ENCODE data around the gene FXYD1. TPM values are rescaled to one million over a fixed set of nuclear protein-coding genes. Genes with fewer than 3 reads are reported as not detected.

Gene FXYD1
- polyA plus RNA-seq, 1 of the 3 experiments (the other 2 are of a cell fraction), result 0.12 TPM

DNA sequence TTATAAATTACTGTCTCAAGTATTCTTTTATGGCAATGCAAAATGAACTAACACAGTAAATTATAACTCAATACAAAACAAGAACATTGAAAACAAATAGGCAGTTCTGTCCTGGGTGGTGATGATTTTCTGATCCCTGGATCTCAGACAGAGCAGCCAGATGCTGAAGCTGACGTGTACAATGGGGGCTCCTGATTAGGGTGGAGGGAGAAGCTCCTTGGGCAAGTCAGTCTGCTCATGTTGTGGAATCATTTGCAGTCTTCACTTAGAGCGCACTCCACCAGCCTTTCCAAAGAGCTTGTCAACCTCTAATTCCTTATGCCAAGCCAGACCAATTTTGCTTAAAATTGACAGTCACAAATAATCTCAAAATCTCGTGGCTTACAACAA is 37.6 kb downstream of the FXYD1 start:
- TF ChIP-seq GABPA (IDR thresholded peaks at IDR 0.05; ENCODE audit: low read depth), result no peak
- no peak for TF ChIP-seq FOSL2 (IDR thresholded peaks at IDR 0.05; ENCODE audit: borderline replicate concordance, low read depth)
- TF ChIP-seq FOXM1 (IDR thresholded peaks at IDR 0.05; ENCODE audit: low read depth), result no peak
- TF ChIP-seq, protein P1, sequence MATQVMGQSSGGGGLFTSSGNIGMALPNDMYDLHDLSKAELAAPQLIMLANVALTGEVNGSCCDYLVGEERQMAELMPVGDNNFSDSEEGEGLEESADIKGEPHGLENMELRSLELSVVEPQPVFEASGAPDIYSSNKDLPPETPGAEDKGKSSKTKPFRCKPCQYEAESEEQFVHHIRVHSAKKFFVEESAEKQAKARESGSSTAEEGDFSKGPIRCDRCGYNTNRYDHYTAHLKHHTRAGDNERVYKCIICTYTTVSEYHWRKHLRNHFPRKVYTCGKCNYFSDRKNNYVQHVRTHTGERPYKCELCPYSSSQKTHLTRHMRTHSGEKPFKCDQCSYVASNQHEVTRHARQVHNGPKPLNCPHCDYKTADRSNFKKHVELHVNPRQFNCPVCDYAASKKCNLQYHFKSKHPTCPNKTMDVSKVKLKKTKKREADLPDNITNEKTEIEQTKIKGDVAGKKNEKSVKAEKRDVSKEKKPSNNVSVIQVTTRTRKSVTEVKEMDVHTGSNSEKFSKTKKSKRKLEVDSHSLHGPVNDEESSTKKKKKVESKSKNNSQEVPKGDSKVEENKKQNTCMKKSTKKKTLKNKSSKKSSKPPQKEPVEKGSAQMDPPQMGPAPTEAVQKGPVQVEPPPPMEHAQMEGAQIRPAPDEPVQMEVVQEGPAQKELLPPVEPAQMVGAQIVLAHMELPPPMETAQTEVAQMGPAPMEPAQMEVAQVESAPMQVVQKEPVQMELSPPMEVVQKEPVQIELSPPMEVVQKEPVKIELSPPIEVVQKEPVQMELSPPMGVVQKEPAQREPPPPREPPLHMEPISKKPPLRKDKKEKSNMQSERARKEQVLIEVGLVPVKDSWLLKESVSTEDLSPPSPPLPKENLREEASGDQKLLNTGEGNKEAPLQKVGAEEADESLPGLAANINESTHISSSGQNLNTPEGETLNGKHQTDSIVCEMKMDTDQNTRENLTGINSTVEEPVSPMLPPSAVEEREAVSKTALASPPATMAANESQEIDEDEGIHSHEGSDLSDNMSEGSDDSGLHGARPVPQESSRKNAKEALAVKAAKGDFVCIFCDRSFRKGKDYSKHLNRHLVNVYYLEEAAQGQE (IDR thresholded peaks at IDR 0.05; ENCODE audit: low read depth, low read length), result no peak
- Histone ChIP-seq H3K9me2 (no peaks in the 10 kb centered on the region), H3K9ac (no peak overlapping the region), H4K20me1 (ENCODE audit: insufficient read depth) (no peaks in the 10 kb centered on the region), H3K36me3 (replicated peaks in 1 of 2; ENCODE audit: control insufficient read depth in 1 of 2, insufficient read depth in 2 of 2, low read length in 1 of 2) (no peaks in the 10 kb centered on the region), H3K4me1 (ENCODE audit: control insufficient read depth in 1 of 2, insufficient read depth in 2 of 2, low read depth in 1 of 2, low read length in 1 of 2) (no peaks in the 10 kb centered on the region), H3K27me3 (ENCODE audit: insufficient read depth) (peaks cover 23% of the 10 kb centered on the region; the same call in 1 of the 2 replicates), H3K79me2 (ENCODE audit: insufficient read depth) (no peaks in the 10 kb centered on the region), H3K4me3 (ENCODE audit: low read depth in 2 of 2, low read length in 1 of 2) (no peak overlapping the region), H3K27ac (ENCODE audit: low read depth in 2 of 2, low read length in 1 of 2) (no peak overlapping the region), H3F3A (replicated peaks; ENCODE audit: insufficient read depth) (peaks cover 4% of the 10 kb centered on the region), H3K4me2 (no peak overlapping the region), H3K9me3 (no peaks in the 10 kb centered on the region), H2AFZ (ENCODE audit: low read depth) (no peak overlapping the region)
- no peak for DNase-seq
- ChIA-PET POLR2A (no interaction called here), CTCF (interaction anchor here (0.7 to 2.4 kb wide), 2 partner anchors 13 to 35 kb away, joined by 3 to 6 read pairs; no protein-coding TSS in a partner anchor)
- 13% methylated on average over 3 of the region's 3 CpGs for WGBS (ENCODE audit: low lambda C conversion rate)

DNA sequence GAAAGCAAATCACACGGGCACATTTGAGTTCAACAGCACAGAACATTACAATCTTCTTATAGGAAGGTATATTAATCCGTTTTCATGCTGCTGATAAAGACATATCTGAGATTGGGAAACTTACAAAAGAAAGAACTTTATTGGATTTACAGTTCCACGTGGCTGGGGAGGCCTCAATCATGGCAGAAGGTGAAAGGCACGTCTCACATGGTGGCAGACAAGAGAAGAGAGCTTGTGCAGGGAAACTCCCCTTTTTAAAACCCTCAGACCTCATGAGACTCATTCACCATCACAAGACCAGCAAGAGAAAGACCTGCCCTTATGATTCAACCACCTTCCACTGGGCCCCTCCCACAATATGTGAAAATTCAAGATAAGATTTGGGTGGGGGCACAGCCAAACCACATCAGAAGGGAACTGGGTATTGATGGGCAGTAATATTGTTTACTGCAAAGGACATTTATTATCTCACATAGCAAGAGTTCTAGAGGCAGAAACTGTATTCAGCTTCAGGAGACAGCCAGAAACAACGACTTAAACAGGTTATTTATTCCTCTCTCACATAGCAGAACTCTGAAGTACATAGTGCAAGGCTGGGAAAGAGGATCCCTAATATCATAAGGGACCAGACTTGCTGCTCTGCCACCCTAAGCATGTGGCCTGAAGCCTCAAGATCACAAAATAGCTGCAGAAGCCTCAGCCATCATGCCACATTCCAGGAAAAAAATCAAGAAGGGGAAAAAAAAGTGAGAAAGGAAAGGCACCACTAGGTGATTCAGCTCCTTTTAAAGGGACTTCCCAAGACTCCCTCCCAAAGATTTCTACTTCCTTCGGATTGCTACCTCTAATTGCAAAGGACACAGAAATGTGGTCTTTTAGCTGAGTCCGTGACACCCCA is 39.0 kb downstream of the FXYD1 start:
- Histone ChIP-seq H3K4me1 (ENCODE audit: control insufficient read depth in 1 of 2, insufficient read depth in 2 of 2, low read depth in 1 of 2, low read length in 1 of 2) (no peaks in the 10 kb centered on the region), H3K9ac (no peak overlapping the region), H3F3A (replicated peaks; ENCODE audit: insufficient read depth) (no peaks in the 10 kb centered on the region), H3K4me2 (no peak overlapping the region), H2AFZ (ENCODE audit: low read depth) (no peak overlapping the region), H4K20me1 (ENCODE audit: insufficient read depth) (no peaks in the 10 kb centered on the region), H3K27ac (ENCODE audit: low read depth in 2 of 2, low read length in 1 of 2) (no peak overlapping the region), H3K4me3 (ENCODE audit: low read depth in 2 of 2, low read length in 1 of 2) (no peak overlapping the region), H3K9me2 (no peaks in the 10 kb centered on the region), H3K36me3 (replicated peaks in 1 of 2; ENCODE audit: control insufficient read depth in 1 of 2, insufficient read depth in 2 of 2, low read length in 1 of 2) (no peaks in the 10 kb centered on the region), H3K79me2 (ENCODE audit: insufficient read depth) (no peaks in the 10 kb centered on the region), H3K27me3 (ENCODE audit: insufficient read depth) (peaks cover 23% of the 10 kb centered on the region; the same call in 1 of the 2 replicates), H3K9me3 (no peaks in the 10 kb centered on the region)
- WGBS (ENCODE audit: low lambda C conversion rate), result 17% methylated on average over 7 of the region's 7 CpGs
- no peak for TF ChIP-seq GABPA (IDR thresholded peaks at IDR 0.05; ENCODE audit: low read depth)
- TF ChIP-seq, protein P2, sequence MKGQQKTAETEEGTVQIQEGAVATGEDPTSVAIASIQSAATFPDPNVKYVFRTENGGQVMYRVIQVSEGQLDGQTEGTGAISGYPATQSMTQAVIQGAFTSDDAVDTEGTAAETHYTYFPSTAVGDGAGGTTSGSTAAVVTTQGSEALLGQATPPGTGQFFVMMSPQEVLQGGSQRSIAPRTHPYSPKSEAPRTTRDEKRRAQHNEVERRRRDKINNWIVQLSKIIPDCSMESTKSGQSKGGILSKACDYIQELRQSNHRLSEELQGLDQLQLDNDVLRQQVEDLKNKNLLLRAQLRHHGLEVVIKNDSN (IDR thresholded peaks at IDR 0.05; ENCODE audit: borderline replicate concordance, low read depth), result no peak
- no peak for TF ChIP-seq EP300 (IDR thresholded peaks at IDR 0.05; ENCODE audit: borderline replicate concordance in 1 of 2, low read depth in 1 of 2, low read length in 1 of 2)
- TF ChIP-seq GATA2 (CRISPR knock-in tag; IDR thresholded peaks at IDR 0.05), result no peak
- TF ChIP-seq NRF1 (IDR thresholded peaks at IDR 0.05; ENCODE audit: low read depth, low read length), result no peak
- TF ChIP-seq, protein P3, sequence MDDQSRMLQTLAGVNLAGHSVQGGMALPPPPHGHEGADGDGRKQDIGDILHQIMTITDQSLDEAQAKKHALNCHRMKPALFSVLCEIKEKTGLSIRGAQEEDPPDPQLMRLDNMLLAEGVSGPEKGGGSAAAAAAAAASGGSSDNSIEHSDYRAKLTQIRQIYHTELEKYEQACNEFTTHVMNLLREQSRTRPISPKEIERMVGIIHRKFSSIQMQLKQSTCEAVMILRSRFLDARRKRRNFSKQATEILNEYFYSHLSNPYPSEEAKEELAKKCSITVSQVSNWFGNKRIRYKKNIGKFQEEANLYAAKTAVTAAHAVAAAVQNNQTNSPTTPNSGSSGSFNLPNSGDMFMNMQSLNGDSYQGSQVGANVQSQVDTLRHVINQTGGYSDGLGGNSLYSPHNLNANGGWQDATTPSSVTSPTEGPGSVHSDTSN (IDR thresholded peaks at IDR 0.05), result no peak
- TF ChIP-seq RXRA (IDR thresholded peaks at IDR 0.05; ENCODE audit: borderline replicate concordance, low read depth), result no peak
- TF ChIP-seq POLR2AphosphoS5 (IDR thresholded peaks at IDR 0.05; ENCODE audit: low read depth, low read length), result no peak
- TF ChIP-seq EZH2phosphoT487 (IDR thresholded peaks at IDR 0.05; ENCODE audit: borderline replicate concordance, low read depth), result no peak
- no peak for TF ChIP-seq MEF2A (IDR thresholded peaks at IDR 0.05; ENCODE audit: borderline replicate concordance, low read depth)
- TF ChIP-seq RAD21 (IDR thresholded peaks at IDR 0.05; ENCODE audit: low read length), result no peak
- TF ChIP-seq, protein P4, sequence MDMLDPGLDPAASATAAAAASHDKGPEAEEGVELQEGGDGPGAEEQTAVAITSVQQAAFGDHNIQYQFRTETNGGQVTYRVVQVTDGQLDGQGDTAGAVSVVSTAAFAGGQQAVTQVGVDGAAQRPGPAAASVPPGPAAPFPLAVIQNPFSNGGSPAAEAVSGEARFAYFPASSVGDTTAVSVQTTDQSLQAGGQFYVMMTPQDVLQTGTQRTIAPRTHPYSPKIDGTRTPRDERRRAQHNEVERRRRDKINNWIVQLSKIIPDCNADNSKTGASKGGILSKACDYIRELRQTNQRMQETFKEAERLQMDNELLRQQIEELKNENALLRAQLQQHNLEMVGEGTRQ (IDR thresholded peaks at IDR 0.05; ENCODE audit: borderline replicate concordance, low read depth, low read length), result no peak
- TF ChIP-seq RCOR1 (IDR thresholded peaks at IDR 0.05; ENCODE audit: low read length), result no peak
- TF ChIP-seq TAF1 (IDR thresholded peaks at IDR 0.05; ENCODE audit: borderline replicate concordance, low read depth, low read length), result no peak
- no peak for TF ChIP-seq TEAD4 (IDR thresholded peaks at IDR 0.05; ENCODE audit: borderline replicate concordance, insufficient read depth)
- no peak for TF ChIP-seq MXI1 (IDR thresholded peaks at IDR 0.05; ENCODE audit: low read depth, low read length)
- TF ChIP-seq NFIC (IDR thresholded peaks at IDR 0.05; ENCODE audit: borderline replicate concordance), result no peak
- ChIA-PET POLR2A (no interaction called here), CTCF (interaction anchor here (1.0 to 2.4 kb wide), 4 partner anchors 10 to 333 kb away, joined by 3 to 6 read pairs (median 4); no protein-coding TSS in a partner anchor)
- no peak for DNase-seq

All from SK-N-SH (cell line).